ENCODE results near the gene ZBTB8A.
"Not testable (repeated sequence)": the region's sequence is repeated elsewhere in the genome, so short reads cannot be mapped to it uniquely, and the experiment has no call there.

ZBTB8A gene

GRCh38 chr1:32538887-32539583 lies at the start of gene ZBTB8A:
Gene ZBTB8A, plus strand, starts transcription at chr1:32539427. Its CDS starts 53,505 bp downstream, at chr1:32592932.
- DNase-seq (ENCODE audit: low spot score): peak; percentile 71

GRCh38 chr1:32489774-32490454 lies 49.3 kb upstream of the ZBTB8A start:
- no peak for DNase-seq (ENCODE audit: low spot score)

DNA sequence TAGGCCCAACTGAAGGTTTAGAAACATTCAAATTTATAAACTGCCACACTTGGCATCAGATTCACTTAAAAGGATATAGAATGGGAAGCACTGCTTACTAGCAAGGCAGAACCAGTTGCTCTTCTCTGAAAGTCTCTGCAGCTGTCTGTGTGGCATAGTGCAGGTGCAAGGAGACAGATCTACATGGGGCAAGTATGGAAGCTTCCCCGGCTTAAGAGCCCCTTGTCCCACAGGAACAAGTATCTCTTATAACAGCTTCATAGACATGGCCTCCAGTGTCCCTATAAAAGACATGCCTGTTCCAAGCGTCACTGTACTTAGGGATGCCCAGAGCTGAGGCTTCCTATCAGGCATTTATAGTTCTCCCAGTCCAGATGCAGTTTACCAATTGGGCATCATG lies 47.8 kb upstream of the ZBTB8A start:
- DNase-seq (ENCODE audit: low spot score): no peak

GRCh38 chr1:32494196-32494595 lies 45.0 kb upstream of the ZBTB8A start:
- no peak for DNase-seq (ENCODE audit: low spot score)

DNA sequence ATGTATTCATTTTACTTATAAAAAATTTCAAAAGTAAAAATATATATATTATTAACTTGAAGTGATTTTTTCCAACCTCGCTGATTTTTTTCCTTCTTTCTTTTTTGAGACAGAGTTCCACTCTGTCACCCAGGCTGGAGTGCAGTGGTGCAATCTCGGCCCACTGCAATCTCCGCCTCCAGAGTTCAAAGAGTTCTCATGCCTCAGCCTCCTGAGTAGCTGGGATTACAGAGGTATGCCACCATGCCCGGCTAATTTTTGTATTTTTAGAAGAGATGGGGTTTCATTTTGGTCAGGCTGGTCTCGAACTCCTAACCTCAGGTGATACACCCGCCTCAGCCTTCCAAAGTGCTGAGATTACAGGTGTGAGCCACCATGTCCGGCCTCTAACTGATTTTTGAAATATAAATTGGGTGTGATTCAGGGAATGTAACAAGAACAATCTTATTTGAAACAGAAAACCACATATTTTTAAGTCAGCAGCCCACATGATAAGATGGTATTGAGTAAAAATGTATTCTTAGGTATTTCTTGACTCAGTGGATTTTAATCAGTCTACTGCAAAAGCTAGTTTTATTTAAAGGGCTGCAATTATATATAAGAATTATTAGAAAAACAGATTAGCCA lies 44.4 kb upstream of the ZBTB8A start:
- DNase-seq (ENCODE audit: low spot score): no peak

DNA sequence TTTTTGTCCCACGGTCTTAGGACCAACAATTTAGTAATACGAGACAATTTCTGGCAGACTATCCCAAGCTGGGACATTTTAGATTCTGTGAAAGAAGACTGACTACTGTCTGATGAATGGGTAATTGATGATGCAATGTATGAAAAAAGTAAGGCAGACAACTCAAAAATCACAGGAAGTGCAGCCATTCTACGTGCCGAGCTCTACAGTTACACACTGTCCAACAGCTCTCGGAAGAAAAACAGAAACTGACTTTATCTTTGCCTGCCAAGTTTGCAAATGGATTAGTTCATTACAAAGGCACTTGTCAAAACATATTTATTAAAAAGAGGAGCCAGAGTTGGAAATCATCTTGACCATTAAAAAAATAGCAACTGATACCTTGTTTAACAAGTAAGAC lies 43.1 kb upstream of the ZBTB8A start:
- no peak for DNase-seq (ENCODE audit: low spot score)

DNA sequence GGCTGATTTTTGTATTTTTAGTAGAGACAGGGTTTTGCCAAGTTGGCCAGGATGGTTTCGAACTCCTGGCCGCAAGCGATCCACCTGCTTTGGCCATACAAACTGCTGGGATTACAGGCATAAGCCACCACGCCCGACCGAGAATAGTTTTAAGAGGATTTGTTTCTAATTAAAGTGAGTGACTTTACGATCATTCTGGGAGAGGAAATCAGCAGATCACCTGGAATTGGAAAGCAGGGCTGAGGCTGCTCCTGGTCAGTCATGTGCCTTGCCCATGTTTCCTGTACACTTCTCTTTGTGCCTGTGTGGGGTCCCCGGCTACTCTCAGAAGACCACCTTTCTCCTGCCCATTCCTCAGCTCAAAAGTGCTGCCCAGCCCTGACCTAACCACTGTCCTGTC lies 40.5 kb upstream of the ZBTB8A start:
- DNase-seq (ENCODE audit: low spot score): no peak

- peak; percentile 68 for DNase-seq (ENCODE audit: low spot score)
These were observed 38.6 kb upstream of the ZBTB8A start for GRCh38 chr1:32500387-32501209.

- no peak for DNase-seq (ENCODE audit: low spot score)
These were observed 37.4 kb upstream of the ZBTB8A start for GRCh38 chr1:32501865-32502264.

- DNase-seq (ENCODE audit: low spot score): no peak
These were observed 36.1 kb upstream of the ZBTB8A start for GRCh38 chr1:32503153-32503552.

GRCh38 chr1:32507021-32507420 lies 32.2 kb upstream of the ZBTB8A start:
- DNase-seq (ENCODE audit: low spot score): no peak

DNA sequence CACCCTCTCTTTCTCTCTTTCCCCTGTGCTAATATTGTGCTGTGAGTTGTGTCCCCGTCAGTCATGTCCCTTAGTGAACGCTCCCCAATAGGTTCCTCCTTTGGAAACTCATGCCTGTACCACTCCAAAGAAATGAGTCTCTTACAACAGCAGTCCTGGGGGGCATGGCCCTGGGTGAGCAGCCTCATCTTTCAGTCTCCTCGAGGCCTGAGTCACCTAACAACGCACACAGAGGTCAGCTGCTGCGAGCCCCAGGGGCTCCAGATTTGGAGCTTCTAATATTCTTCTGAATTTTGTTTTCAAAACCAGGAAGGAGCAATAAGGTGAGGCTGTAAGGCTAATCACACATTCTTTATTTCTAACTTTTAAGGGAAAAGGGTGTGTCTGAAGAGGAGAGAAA lies 30.5 kb upstream of the ZBTB8A start:
- DNase-seq (ENCODE audit: low spot score): no peak

- DNase-seq (ENCODE audit: low spot score): no peak
These were observed 29.3 kb upstream of the ZBTB8A start for GRCh38 chr1:32509939-32510338.

GRCh38 chr1:32516402-32516801 lies 22.8 kb upstream of the ZBTB8A start:
- DNase-seq (ENCODE audit: low spot score): no peak

DNA sequence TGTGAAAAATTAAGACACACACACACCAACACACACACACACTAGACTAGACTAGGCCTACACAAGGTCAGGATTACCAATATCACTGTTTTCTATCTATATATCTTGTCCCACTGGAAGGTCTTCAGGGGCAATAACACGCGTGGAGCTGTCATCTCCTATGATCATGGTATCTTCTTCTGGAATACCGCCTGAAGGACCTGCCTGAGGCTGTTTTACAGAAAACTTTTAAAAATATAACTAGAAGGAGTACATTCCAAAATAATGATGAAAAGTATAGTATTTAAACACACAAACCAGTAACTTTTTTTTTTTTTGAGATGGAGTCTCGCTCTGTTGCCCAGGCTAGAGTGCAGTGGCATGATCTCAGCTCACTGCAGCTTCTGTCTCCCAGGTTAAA lies 20.3 kb upstream of the ZBTB8A start:
- no peak for DNase-seq (ENCODE audit: low spot score)

GRCh38 chr1:32521165-32521564 lies 18.1 kb upstream of the ZBTB8A start:
- no peak for DNase-seq (ENCODE audit: low spot score)

- no peak for DNase-seq (ENCODE audit: low spot score)
These were observed 14.2 kb upstream of the ZBTB8A start for GRCh38 chr1:32525053-32525452.

DNA sequence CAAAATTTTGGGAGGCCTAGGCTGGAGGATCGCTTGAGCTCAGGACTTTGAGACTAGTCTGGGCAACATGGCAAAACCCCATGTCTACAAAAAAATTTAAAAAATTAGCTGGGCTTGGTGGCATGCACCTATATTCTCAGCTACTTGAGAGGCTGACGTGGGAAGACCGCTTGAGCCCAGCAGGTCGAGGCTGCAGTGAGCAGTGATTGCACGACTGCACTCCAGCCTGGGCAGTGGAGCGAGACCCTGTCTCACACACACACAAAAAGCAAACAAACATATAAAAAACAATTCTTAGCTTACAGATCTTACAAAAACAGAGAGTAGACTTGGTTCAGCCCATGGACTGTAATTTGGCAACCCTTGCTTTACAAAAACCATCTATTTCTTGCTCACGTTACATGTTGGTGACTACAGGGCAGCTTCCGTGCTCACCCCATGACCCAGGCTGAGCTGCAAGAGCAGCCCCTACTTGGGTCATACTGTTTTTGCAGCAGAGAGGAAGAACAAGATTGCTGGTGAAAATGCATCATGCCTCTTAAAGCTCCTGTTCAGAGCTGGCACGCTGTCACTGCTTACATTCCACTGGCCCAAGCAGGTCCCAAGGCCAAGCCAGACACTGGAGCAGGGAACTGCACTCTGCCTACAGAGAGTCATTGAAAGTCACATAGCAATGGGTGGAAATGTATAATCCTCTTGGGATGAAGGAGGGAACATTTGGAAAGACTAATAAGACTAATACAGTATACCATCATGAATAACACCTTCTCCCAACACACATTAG lies 13.4 kb upstream of the ZBTB8A start:
- DNase-seq (ENCODE audit: low spot score): no peak

- not testable (repeated sequence) for DNase-seq (ENCODE audit: low spot score)
These were observed 10.7 kb upstream of the ZBTB8A start for GRCh38 chr1:32528550-32528949.

GRCh38 chr1:32533792-32534327 lies 5.4 kb upstream of the ZBTB8A start:
- no peak for DNase-seq (ENCODE audit: low spot score)

GRCh38 chr1:32536117-32536516 lies 3.1 kb upstream of the ZBTB8A start:
- DNase-seq (ENCODE audit: low spot score): no peak
